Calu3 (cell line): Measurements from ENCODE around the gene ASPDH. TPM values are rescaled to one million over a fixed set of nuclear protein-coding genes. Genes with fewer than 3 reads are reported as not detected.

Experiments
- BruUV-seq: library from RNA; stranded (reverse); fragments of 400-500 nt; replicated peaks from 2 replicates; lab custom pipeline; 2021; lab: Mats Ljungman, UMichigan
- CTCF ChIA-PET: fragments of 300-600 bp; sonication (Branson Sonifier 250); formaldehyde crosslinking; loops from one replicate; lab custom pipeline; 2022; ENCODE audit warnings: antibody characterized with exemption; lab: Charles Lee
- DNase-seq: peaks from one replicate; pipeline ENCODE4 v3.0.0; 2022
- H3K27ac Mint-ChIP-seq: one replicate; pipeline ENCODE4 v1.8.0; 2022; ENCODE audit warnings: mixed read lengths; ENCODE audit not compliant: unreplicated experiment
- H3K27me3 Mint-ChIP-seq: one replicate; pipeline ENCODE4 v1.8.0; 2022; ENCODE audit warnings: mixed read lengths; ENCODE audit not compliant: unreplicated experiment
- H3K36me3 Mint-ChIP-seq: one replicate; pipeline ENCODE4 v1.8.0; 2022; ENCODE audit warnings: mild to moderate bottlenecking, moderate library complexity, mixed read lengths; ENCODE audit not compliant: insufficient read depth, unreplicated experiment
- H3K4me1 Mint-ChIP-seq: one replicate; pipeline ENCODE4 v1.8.0; 2022; ENCODE audit warnings: mild to moderate bottlenecking, low read depth, mixed read lengths; ENCODE audit not compliant: unreplicated experiment
- H3K4me3 Mint-ChIP-seq: one replicate; pipeline ENCODE4 v1.8.0; 2022; ENCODE audit warnings: mild to moderate bottlenecking, low read depth, moderate library complexity, mixed read lengths; ENCODE audit not compliant: unreplicated experiment
- H3K9me3 Mint-ChIP-seq: one replicate; pipeline ENCODE4 v1.8.0; 2022; ENCODE audit warnings: low read depth, mixed read lengths; ENCODE audit not compliant: unreplicated experiment
- intact Hi-C: fragments of 100-400 bp; cut with micrococcal nuclease; formaldehyde crosslinking; loops from one replicate; pipeline ENCODE4 v1.10.0; 2022; ENCODE audit not compliant: unreplicated experiment
- total RNA-seq: library from RNA; stranded (reverse); gene quantifications from 2 replicates; pipeline ENCODE4 v1.2.3, GENCODE V29; 2022
- TF ChIP-seq, protein P1 (sequence below): fragments of 200-600 bp; IDR thresholded peaks from one replicate; pipeline ENCODE4 v1.8.0; 2022; ENCODE audit warnings: antibody characterized with exemption; ENCODE audit not compliant: unreplicated experiment

The ASPDH gene
- total RNA-seq, 1 experiment from 2014 or later: not detected

DNA sequence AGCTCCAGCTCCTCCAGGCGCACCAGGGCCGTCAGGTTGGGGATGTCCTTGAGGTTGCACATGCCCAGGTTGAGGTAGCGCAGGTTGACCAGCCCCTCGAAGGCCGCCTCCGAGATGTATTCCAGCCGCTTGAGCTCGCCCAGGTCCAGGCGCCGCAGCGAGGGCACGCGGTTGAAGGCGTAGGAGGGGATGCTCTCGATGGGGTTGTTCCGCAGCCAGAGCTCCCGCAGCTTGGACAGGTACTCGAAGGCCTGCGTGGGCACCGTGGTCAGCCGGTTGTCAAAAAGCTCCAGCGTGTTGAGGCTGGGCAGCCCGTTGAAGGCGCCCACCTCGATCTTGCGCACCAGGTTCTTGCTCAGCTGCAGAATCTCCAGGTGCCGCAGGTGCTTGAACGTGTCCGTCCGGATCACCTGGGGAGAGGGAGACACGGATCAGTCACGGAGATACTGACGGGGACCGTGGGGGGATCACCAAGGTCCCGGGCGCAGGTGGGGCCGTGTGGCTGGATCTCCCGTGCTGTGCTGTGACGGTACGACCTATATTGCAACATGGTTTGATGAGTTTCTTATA is 5.4 kb upstream of the ASPDH start:
- Mint-ChIP-seq H3K4me3 (no peak overlapping the region), H3K27ac (no peak overlapping the region)
- CTCF ChIA-PET: interaction anchor here (1.4 kb wide), 1 partner anchor 19 kb away, joined by 4 read pairs; no protein-coding TSS in a partner anchor

DNA sequence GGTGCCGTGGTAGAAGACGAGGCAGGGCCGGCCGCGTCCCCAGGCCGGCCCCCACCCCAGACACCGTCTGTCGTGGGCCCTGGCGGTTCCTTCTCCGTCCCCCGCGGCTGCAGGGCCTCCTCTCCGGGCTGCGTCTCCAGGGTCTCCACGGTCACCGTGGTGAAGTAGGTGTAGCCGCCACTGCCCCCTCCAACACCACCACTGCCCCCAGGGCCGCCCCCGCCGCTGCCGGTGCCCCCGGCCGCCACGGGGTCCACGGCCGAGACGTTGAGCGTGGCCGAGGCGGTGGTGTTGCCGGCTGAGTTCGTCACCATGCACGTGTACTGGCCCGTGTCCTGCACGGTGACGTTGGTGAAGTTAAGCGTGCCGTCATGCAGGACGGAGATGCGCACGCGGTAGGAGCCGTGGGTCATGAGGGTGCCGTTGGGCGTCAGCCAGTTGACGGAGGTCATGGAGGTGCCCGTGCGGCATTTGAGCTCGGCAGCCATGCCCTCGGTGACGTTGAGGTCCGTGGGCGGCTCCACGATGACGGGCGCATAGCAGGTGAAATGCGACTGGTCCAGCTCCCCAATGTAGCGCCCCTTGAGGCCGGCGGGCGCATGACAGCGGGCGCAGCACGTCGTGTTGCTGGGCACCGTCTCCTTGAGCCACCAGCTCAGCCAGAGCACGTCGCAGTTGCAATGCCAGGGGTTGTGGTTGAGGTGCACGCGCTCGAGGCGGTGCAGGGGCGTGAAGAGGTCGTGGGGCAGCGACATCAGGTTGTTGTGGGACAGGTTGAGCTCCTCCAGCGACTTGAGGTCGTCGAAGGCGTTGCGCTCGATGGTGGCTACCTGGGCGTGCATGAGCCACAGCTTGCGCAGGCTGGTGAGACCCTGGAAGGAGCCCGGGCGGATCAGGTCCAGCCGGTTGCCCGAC is 4.6 kb upstream of the ASPDH start:
- no peak for DNase-seq
- intact Hi-C loops: no loop called here
- Mint-ChIP-seq H3K4me1 (no peaks in the 10 kb centered on the region), H3K27ac (no peak overlapping the region), H3K36me3 (peaks cover 18% of the 10 kb centered on the region), H3K4me3 (no peak overlapping the region), H3K27me3 (peaks cover 35% of the 10 kb centered on the region), H3K9me3 (no peaks in the 10 kb centered on the region)
- BruUV-seq: no TSS peak
- CTCF ChIA-PET: interaction anchor here (1.4 kb wide), 1 partner anchor 20 kb away, joined by 4 read pairs; no protein-coding TSS in a partner anchor
- TF ChIP-seq, protein P1, sequence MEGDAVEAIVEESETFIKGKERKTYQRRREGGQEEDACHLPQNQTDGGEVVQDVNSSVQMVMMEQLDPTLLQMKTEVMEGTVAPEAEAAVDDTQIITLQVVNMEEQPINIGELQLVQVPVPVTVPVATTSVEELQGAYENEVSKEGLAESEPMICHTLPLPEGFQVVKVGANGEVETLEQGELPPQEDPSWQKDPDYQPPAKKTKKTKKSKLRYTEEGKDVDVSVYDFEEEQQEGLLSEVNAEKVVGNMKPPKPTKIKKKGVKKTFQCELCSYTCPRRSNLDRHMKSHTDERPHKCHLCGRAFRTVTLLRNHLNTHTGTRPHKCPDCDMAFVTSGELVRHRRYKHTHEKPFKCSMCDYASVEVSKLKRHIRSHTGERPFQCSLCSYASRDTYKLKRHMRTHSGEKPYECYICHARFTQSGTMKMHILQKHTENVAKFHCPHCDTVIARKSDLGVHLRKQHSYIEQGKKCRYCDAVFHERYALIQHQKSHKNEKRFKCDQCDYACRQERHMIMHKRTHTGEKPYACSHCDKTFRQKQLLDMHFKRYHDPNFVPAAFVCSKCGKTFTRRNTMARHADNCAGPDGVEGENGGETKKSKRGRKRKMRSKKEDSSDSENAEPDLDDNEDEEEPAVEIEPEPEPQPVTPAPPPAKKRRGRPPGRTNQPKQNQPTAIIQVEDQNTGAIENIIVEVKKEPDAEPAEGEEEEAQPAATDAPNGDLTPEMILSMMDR: no peak

More for the DNA sequence above, 5.4 kb upstream of the ASPDH start:
- Mint-ChIP-seq H3K9me3 (no peaks in the 10 kb centered on the region), H3K4me1 (no peaks in the 10 kb centered on the region), H3K27me3 (peaks cover 27% of the 10 kb centered on the region), H3K36me3 (peaks cover 12% of the 10 kb centered on the region)
- no TSS peak for BruUV-seq
- no peak for DNase-seq
- TF ChIP-seq, protein P1: no peak
- intact Hi-C loops: no loop called here

DNA sequence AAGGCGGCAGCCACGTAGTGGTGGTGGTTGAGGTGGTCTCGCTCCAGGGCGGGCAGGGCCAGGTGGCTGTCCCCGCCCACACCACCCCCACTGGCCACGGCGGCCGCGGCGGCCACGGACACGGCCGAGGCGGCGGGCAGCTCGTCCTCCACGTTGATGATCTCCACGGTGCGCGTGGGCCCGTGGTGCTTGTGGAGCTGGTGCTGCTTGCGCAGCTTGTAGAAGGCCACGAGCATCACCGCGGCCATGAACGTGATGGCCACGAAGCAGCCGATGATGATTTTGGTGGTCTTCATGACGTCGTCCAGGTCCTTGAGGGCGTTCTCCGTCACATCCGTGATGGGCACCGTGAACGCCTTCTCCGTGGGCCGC is 4.0 kb upstream of the ASPDH start:
- peaks cover 24% of the 10 kb centered on the region for H3K36me3 Mint-ChIP-seq
- CTCF ChIA-PET: no interaction called here
- no TSS peak for BruUV-seq
- no peak overlapping the region for H3K4me3 Mint-ChIP-seq
- DNase-seq: no peak
- intact Hi-C loops: no loop called here
- peaks cover 41% of the 10 kb centered on the region for H3K27me3 Mint-ChIP-seq
- TF ChIP-seq, protein P1: no peak
- no peaks in the 10 kb centered on the region for H3K9me3 Mint-ChIP-seq
- H3K4me1 Mint-ChIP-seq: no peaks in the 10 kb centered on the region
- no peak overlapping the region for H3K27ac Mint-ChIP-seq

DNA sequence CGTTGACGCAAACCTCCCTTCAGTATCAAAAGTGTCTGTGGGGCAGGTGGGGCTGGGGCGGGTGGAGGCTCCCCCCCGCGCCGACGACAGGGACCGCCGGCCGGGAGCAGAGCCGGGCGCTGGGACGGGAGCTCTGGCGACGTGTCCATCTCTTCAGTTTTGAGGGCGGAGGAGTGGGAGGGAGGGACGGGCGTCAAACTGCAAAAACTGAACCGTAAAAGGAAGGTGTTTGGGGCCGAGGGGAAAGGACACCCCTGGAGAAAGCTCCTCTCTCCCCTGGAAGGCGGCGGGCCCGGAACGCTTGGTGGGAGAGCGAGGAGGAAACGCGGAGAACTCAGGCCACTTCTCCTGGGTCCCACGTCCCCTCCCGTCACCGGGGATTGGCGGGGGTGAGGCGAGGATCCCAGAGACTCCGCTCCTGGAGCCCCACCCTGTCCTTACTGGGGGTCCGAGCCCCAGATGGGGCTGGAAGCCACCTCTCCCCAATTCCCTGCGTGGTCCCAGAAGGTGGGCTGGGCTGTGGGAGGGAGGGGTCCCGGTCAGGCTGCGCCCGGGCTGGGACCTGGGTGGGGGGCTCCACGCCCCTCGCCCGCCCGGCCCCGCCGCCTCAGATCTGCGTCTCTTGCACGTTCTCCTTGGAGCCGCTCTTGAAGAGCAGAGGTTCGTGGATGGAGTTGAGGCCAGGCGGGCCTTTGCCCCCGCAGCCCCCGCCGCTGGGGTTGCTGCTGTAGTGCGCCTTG is 3.4 kb upstream of the ASPDH start:
- peaks cover 47% of the 10 kb centered on the region for H3K27me3 Mint-ChIP-seq
- H3K4me3 Mint-ChIP-seq: no peak overlapping the region
- peaks cover under 1% of the 10 kb centered on the region for H3K4me1 Mint-ChIP-seq
- TF ChIP-seq, protein P1: no peak
- H3K27ac Mint-ChIP-seq: no peak overlapping the region
- DNase-seq: no peak
- CTCF ChIA-PET: no interaction called here
- H3K36me3 Mint-ChIP-seq: peaks cover 30% of the 10 kb centered on the region
- H3K9me3 Mint-ChIP-seq: no peaks in the 10 kb centered on the region
- intact Hi-C loops: no loop called here
- no TSS peak for BruUV-seq
